Tibial nerve (tissue), 4 donors: Measurements from ENCODE around the gene GHDC. TPM values are rescaled to one million over a fixed set of nuclear protein-coding genes. Genes with fewer than 3 reads are reported as not detected.

Source experiments
- DNase-seq, 2 donors: peaks; one replicate each; pipeline ENCODE4 v3.0.0-alpha.2; 2019; ENCODE audit warnings: low spot score in 2 of 2
- H3K27ac ChIP-seq, 4 donors: fragments of 200-600 bp; sonication (generic) in 3 of 4; one replicate each; pipeline ENCODE4 v1.5.1; 2017 to 2019; ENCODE audit warnings: mild to moderate bottlenecking in 1 of 4
- H3K27me3 ChIP-seq, 2 donors: fragments of 200-600 bp; sonication (generic) in 1 of 2; one replicate each; pipeline versions ENCODE4 v1.5.1 to v1.6.0; 2017 to 2019
- H3K36me3 ChIP-seq, 3 donors: fragments of 200-600 bp; sonication (generic); one replicate each; pipeline ENCODE4 v1.5.1; 2018 to 2019
- H3K4me1 ChIP-seq, 4 donors: fragments of 200-600 bp; sonication (generic) in 3 of 4; one replicate each; pipeline ENCODE4 v1.5.1; 2017 to 2019
- H3K4me3 ChIP-seq, 4 donors: fragments of 200-600 bp; sonication (generic) in 3 of 4; one replicate each; pipeline ENCODE4 v1.5.1; 2017 to 2019; ENCODE audit warnings: mild to moderate bottlenecking in 1 of 4, moderate library complexity in 1 of 4
- H3K9me3 ChIP-seq, 4 donors: fragments of 200-600 bp; sonication (generic) in 3 of 4; one replicate each; pipeline ENCODE4 v1.5.1; 2017 to 2019
- CTCF ChIP-seq, 5 experiments: fragments of 200-600 bp in 3 of 5; fragments of 450-650 bp in 2 of 5; sonication (generic) in 3 of 5; IDR thresholded peaks; one replicate each; pipeline ENCODE4 v1.5.1; 2016 to 2019; ENCODE audit warnings: antibody characterized with exemption in 5 of 5, mild to moderate bottlenecking in 3 of 5, moderate library complexity in 2 of 5
- EP300 ChIP-seq, 2 donors: sonication (generic); formaldehyde crosslinking; IDR thresholded peaks; one replicate each; pipeline ENCODE4 v1.6.1; 2017; ENCODE audit warnings: antibody characterized with exemption in 2 of 2, mild to moderate bottlenecking in 1 of 2
- POLR2A ChIP-seq, 2 donors: fragments of 450-650 bp; IDR thresholded peaks; one replicate each; pipeline ENCODE4 v1.6.1; 2017; ENCODE audit warnings: antibody characterized with exemption in 2 of 2, mild to moderate bottlenecking in 2 of 2, moderate library complexity in 2 of 2
- WGBS, 2 donors: methylation state at CpG; one replicate each; pipeline ENCODE4 v1.1.5; 2018; 5-methylcytosine and 5-hydroxymethylcytosine counted together
- total RNA-seq, 4 donors: library from RNA; depleted of rRNA; stranded (reverse); fragments of >200 nt; gene quantifications; one replicate each; pipeline ENCODE4 v1.1.0, GENCODE V29; 2016

The GHDC gene
- total RNA-seq, 4 donors from 2014 or later = 36.4 to 77.9 (median 40.7) TPM

DNA sequence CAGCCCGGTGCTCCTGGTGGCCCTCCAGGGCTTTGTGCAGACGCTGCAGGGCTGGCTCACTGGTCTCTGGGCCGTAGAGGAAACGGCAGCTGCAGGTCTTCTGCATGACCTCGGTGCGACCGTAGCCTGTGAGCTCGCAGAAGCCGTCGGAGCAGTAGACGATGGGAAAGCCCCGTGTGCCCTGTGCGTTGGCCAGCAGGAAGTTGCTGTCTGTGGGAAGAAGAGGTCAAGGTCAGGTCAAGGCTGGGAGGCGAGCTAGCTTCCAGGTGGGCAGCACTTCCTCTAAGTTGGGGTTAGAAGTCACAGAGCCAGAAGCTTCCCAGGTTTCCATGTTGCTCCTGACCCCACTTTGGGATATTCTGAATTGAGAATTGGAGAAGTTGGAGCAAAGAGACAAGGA is 15.5 kb downstream of the GHDC start:
- DNase-seq = no peak
- WGBS, 2 donors = 26 to 31% methylated on average over 12 to 14 of the region's 14 CpGs
- peaks cover 0 to 32% of the 10 kb centered on the region in 2 donors for H3K27me3 ChIP-seq

DNA sequence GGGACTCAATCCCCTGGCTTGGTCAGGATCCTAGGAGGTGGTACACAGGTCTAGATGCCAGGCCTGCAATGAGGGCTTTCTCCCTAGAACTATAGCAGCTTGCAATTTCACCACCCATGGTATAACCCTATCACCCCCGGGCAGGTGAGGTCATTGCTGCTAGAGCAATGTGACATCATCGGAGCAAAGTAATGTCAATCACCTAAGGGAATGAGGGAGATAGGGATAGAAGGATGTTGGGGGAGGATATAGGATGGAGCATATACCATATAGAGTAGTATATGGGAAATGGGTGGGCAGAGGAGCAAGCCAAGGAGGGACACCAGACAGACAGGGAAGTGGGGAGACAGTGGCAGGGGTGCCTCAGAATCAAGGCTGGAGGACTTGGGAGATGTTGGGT is 16.6 kb downstream of the GHDC start:
- peaks cover 0 to 18% (median 13%) of the 10 kb centered on the region in 4 donors for H3K4me1 ChIP-seq
- H3K27ac ChIP-seq = no peak overlapping the region
- TF ChIP-seq EP300 (IDR thresholded peaks at IDR 0.05) (no peak), CTCF (IDR thresholded peaks at IDR 0.05) (no peak), POLR2A (IDR thresholded peaks at IDR 0.05) (no peak)
- 87 to 96% methylated on average over 2 of the region's 2 CpGs for WGBS, 2 donors
- peaks cover 0 to 31% of the 10 kb centered on the region in 2 donors for H3K27me3 ChIP-seq
- H3K9me3 ChIP-seq = no peaks in the 10 kb centered on the region
- H3K4me3 ChIP-seq = no peak overlapping the region
- no peaks in the 10 kb centered on the region for H3K36me3 ChIP-seq
- no peak for DNase-seq

More for the DNA sequence above, 15.5 kb downstream of the GHDC start:
- H3K4me3 ChIP-seq = no peak overlapping the region
- H3K4me1 ChIP-seq = peaks cover 0 to 28% (median 19%) of the 10 kb centered on the region in 4 donors
- H3K36me3 ChIP-seq = no peaks in the 10 kb centered on the region
- H3K27ac ChIP-seq = no peak overlapping the region
- TF ChIP-seq CTCF (IDR thresholded peaks at IDR 0.05) = no peak
- TF ChIP-seq POLR2A (IDR thresholded peaks at IDR 0.05) = no peak
- no peak for TF ChIP-seq EP300 (IDR thresholded peaks at IDR 0.05)
- H3K9me3 ChIP-seq = no peaks in the 10 kb centered on the region

DNA sequence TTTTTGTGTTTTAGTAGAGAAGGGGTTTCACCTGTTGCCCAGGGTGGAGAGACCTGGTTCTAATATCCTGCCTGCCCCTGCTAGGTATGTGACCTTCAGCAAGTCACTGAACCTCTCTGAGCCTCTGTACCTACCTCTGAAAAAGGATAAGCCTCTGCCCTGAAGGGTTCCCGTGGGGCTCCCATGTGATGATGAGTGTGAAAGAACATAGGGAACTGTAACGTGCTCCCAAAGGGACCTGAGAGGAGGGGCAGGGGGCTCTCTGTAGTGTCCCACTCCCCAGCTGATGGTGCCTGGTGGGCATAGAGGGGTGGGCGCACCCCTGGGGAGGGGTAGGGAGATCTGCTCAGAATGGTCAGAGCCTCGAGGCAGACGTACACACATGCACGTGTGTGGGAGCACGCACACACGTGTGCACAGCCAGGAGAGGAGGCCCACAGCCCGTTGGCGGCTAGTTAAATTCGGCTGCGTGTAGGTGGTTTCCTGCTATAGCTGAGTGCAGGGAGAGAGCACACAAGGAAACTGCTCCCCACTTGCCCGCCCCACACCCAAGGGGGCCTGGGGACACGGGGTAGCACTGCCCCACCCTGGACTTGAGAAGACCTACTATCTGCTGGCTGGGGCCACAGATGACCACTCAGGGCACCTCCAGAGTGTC is 20.0 kb downstream of the GHDC start:
- WGBS, 2 donors = 66 to 75% methylated on average over 10 to 14 of the region's 14 CpGs

DNA sequence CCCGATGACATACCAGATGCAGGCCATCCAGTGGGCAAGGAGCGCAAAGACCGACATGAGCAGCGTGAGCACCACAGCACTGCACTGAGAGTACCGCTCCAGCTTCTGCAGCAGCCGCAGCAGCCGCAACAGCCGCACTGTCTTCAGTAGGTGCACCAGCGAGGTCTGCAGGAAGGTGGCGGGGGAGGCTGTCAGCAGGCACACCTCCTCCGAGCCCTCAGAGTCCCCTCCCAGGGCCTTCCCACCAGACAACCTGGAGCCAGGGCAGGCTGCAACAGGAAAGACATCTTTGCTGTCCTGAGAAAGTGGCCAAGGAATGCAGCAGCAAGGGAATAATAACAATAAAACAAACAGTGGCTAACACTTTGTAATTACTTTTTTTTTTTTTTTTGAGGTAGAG is 22.5 kb downstream of the GHDC start:
- no peak overlapping the region for H3K4me3 ChIP-seq
- no peaks in the 10 kb centered on the region for H3K36me3 ChIP-seq
- no peaks in the 10 kb centered on the region for H3K4me1 ChIP-seq
- H3K27ac ChIP-seq = no peak overlapping the region
- no peak for DNase-seq
- WGBS, 2 donors = 50 to 56% methylated on average over 11 of the region's 11 CpGs
- TF ChIP-seq POLR2A (IDR thresholded peaks at IDR 0.05) (no peak), EP300 (IDR thresholded peaks at IDR 0.05) (no peak), CTCF (IDR thresholded peaks at IDR 0.05) (no peak)
- H3K27me3 ChIP-seq = no peaks in the 10 kb centered on the region
- H3K9me3 ChIP-seq = no peaks in the 10 kb centered on the region

More for the DNA sequence above, 20.0 kb downstream of the GHDC start:
- Histone ChIP-seq H3K4me1 (no peaks in the 10 kb centered on the region), H3K36me3 (no peaks in the 10 kb centered on the region), H3K27me3 (no peaks in the 10 kb centered on the region), H3K27ac (no peak overlapping the region), H3K9me3 (no peaks in the 10 kb centered on the region), H3K4me3 (no peak overlapping the region)
- no peak for DNase-seq
- TF ChIP-seq POLR2A (IDR thresholded peaks at IDR 0.05) (no peak), CTCF (IDR thresholded peaks at IDR 0.05) (no peak), EP300 (IDR thresholded peaks at IDR 0.05) (no peak)

DNA sequence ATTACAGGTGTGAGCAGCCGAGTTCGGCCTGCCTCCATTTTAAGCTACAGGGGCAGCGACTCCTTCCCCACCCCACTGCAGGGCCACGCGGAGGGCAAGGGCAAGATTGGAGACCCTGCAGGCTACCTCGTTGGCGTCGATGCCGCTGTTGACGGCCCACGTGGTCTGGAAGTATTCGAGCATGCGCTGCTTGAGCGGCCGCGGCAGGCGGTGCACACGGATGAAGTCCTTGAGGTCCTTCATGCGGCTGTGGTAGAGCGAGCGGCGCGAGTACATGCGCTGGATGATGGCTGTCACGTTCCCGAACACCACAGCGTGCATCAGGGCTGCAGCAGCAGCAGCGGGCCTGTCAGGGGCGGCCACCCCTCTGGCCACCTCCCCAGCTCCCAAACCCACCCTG is 24.9 kb downstream of the GHDC start:
- 94 to 95% methylated on average over 24 to 29 of the region's 29 CpGs for WGBS, 2 donors
- Histone ChIP-seq H3K36me3 (no peaks in the 10 kb centered on the region), H3K27me3 (no peaks in the 10 kb centered on the region), H3K4me1 (no peaks in the 10 kb centered on the region), H3K9me3 (no peaks in the 10 kb centered on the region), H3K27ac (no peak overlapping the region), H3K4me3 (no peak overlapping the region)
- TF ChIP-seq CTCF (IDR thresholded peaks at IDR 0.05) = no peak
- TF ChIP-seq EP300 (IDR thresholded peaks at IDR 0.05) = no peak
- TF ChIP-seq POLR2A (IDR thresholded peaks at IDR 0.05) = no peak
- DNase-seq = no peak
